Keratinocyte (primary cell): ENCODE data around the gene PRLH.

Experiments used
- CTCF ChIP-seq, 3 experiments: IDR thresholded peaks in 1 of 3; conservative IDR thresholded peaks in 1 of 3; optimal IDR thresholded peaks in 1 of 3; 2 replicates in 2 of 3; 3 replicates in 1 of 3; pipeline versions ENCODE3 to v1.5.1; 2011; ENCODE audit warnings: low read length in 3 of 3, mild to moderate bottlenecking in 3 of 3, moderate library complexity in 2 of 3, control low read depth in 1 of 3, inconsistent platforms in 1 of 3; ENCODE audit not compliant: insufficient read depth in 2 of 3; ENCODE audit errors: extremely low read depth in 1 of 3
- EZH2 ChIP-seq: IDR thresholded peaks from one replicate; pipeline ENCODE4 v1.6.1; 2012; ENCODE audit warnings: inconsistent platforms, mild to moderate bottlenecking, low read length, moderate library complexity

- no peak for TF ChIP-seq CTCF (optimal IDR thresholded peaks at IDR 0.05 in 1 of 3, IDR thresholded peaks at IDR 0.05 in 1 of 3, conservative IDR thresholded peaks at IDR 0.05 in 1 of 3; ENCODE audit: extremely low read depth in 1 of 3, insufficient read depth in 2 of 3, low read length in 3 of 3)
- no peak for TF ChIP-seq EZH2
Observed at GRCh38 chr2:237536617-237537016, 29.8 kb upstream of the PRLH start.
